ENCODE measurements around the gene ITGA8. TPM values are rescaled to one million over a fixed set of nuclear protein-coding genes. Genes with fewer than 3 reads are reported as not detected.
"Not testable (repeated sequence)": the region's sequence is repeated elsewhere in the genome, so short reads cannot be mapped to it uniquely, and the experiment has no call there.

The ITGA8 gene
- total RNA-seq, 1 experiment from 2014 or later = not detected

DNA sequence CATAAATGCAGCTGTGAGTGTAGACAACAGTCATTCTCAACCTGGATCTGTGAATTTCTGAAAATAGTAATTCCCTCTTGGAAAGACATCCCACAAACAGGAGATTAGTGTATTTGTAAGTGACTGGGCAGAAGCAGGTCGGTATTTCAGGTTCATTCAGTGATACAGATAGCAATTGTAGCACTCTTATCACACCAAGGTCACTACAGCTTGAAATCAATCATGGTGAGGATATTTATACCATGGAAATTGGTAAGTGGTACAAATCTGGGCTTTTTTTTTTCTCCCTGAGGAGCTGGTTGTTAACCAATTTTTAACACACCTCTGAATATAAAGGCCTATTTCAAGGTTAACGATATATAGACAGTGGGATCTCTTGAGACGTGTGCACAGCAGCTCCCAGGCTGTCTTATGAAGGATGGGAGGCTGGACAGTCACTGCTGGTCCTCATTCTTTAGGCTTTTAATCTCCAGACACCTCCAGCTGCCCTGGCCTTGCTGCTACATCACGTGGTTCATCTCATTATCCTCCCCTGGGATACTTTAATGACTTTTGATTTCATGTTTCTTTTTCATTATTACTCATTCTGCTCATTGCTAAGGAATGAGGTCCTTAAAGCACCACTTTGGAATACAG lies 87.1 kb downstream of the ITGA8 start:
- no peaks in the 10 kb centered on the region for H3K36me3 Mint-ChIP-seq (ENCODE audit: insufficient read depth, unreplicated experiment)
- no TSS peak for BruUV-seq (replicated peaks)
- TF ChIP-seq, protein P1, sequence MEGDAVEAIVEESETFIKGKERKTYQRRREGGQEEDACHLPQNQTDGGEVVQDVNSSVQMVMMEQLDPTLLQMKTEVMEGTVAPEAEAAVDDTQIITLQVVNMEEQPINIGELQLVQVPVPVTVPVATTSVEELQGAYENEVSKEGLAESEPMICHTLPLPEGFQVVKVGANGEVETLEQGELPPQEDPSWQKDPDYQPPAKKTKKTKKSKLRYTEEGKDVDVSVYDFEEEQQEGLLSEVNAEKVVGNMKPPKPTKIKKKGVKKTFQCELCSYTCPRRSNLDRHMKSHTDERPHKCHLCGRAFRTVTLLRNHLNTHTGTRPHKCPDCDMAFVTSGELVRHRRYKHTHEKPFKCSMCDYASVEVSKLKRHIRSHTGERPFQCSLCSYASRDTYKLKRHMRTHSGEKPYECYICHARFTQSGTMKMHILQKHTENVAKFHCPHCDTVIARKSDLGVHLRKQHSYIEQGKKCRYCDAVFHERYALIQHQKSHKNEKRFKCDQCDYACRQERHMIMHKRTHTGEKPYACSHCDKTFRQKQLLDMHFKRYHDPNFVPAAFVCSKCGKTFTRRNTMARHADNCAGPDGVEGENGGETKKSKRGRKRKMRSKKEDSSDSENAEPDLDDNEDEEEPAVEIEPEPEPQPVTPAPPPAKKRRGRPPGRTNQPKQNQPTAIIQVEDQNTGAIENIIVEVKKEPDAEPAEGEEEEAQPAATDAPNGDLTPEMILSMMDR (IDR thresholded peaks at IDR 0.05; ENCODE audit: unreplicated experiment) = no peak
- no peak for DNase-seq (ENCODE audit: unreplicated experiment)
- POLR2A ChIA-PET = interaction anchor here (0.5 to 0.6 kb wide), 2 partner anchors 9 to 51 kb away, joined by 3 read pairs; no protein-coding TSS in a partner anchor
- no peaks in the 10 kb centered on the region for H3K9me3 Mint-ChIP-seq (ENCODE audit: unreplicated experiment)
- CTCF ChIA-PET = interaction anchor here (0.6 kb wide), 1 partner anchor 304 kb away, joined by 4 read pairs; no protein-coding TSS in a partner anchor
- no peak overlapping the region for H3K4me3 Mint-ChIP-seq (ENCODE audit: unreplicated experiment)
- H3K4me1 Mint-ChIP-seq (ENCODE audit: insufficient read depth, unreplicated experiment) = no peaks in the 10 kb centered on the region
- H3K27me3 Mint-ChIP-seq (ENCODE audit: insufficient read depth, unreplicated experiment) = peaks cover 57% of the 10 kb centered on the region
- intact Hi-C loops (cut with micrococcal nuclease) = no loop called here
- H3K27ac Mint-ChIP-seq (ENCODE audit: low read depth, unreplicated experiment) = no peak overlapping the region

DNA sequence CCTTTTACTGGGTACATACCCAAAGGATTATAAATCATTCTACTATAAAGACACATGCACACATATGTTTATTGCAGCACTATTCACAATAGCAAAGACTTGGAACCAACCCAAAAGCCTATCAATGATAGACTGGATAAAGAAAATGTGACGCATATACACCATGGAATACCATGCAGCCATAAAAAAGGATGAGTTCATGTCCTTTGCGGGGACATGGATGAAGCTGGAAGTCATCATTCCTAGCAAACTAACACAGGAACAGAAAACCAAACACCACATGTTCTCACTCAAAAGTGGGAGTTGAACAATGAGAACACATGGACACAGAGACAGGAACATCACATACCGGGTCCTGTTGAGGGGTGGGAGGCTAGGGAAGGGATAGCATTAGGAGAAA lies 88.5 kb downstream of the ITGA8 start:
- CTCF ChIA-PET; H3K27ac Mint-ChIP-seq (ENCODE audit: low read depth, unreplicated experiment): not testable (repeated sequence)

DNA sequence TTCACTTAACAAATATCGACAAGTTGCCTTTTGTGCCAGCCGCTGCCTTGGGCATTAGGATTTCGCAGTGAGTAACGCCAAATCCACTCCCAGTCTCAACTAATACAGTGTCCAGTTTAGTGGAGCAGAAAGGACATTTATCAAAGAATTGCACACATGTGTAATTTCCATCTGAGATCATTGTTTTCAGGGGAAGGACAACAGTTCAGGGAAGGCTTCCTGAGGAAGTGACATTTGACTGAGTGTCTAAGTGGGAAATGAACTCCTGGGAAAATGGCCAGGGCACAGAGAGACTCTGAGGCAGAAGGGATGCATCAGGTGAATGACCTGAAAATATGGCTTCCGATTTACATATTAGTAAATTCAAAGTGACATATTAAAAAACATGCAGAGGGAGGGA lies 89.4 kb downstream of the ITGA8 start:
- intact Hi-C loops (cut with micrococcal nuclease) = no loop called here
- no peak overlapping the region for H3K4me3 Mint-ChIP-seq (ENCODE audit: unreplicated experiment)
- H3K27ac Mint-ChIP-seq (ENCODE audit: low read depth, unreplicated experiment) = no peak overlapping the region
- TF ChIP-seq, protein P1 (IDR thresholded peaks at IDR 0.05; ENCODE audit: unreplicated experiment) = no peak
- H3K36me3 Mint-ChIP-seq (ENCODE audit: insufficient read depth, unreplicated experiment) = no peaks in the 10 kb centered on the region
- peaks cover 54% of the 10 kb centered on the region for H3K27me3 Mint-ChIP-seq (ENCODE audit: insufficient read depth, unreplicated experiment)
- DNase-seq (ENCODE audit: unreplicated experiment) = no peak
- POLR2A ChIA-PET = no interaction called here
- no peaks in the 10 kb centered on the region for H3K9me3 Mint-ChIP-seq (ENCODE audit: unreplicated experiment)
- H3K4me1 Mint-ChIP-seq (ENCODE audit: insufficient read depth, unreplicated experiment) = no peaks in the 10 kb centered on the region
- CTCF ChIA-PET = interaction anchor here (1.1 kb wide), 1 partner anchor 144 kb away, joined by 3 read pairs; no protein-coding TSS in a partner anchor
- no TSS peak for BruUV-seq (replicated peaks)

More for the DNA sequence above, 88.5 kb downstream of the ITGA8 start:
- H3K36me3 Mint-ChIP-seq (ENCODE audit: insufficient read depth, unreplicated experiment); H3K9me3 Mint-ChIP-seq (ENCODE audit: unreplicated experiment); DNase-seq (ENCODE audit: unreplicated experiment); H3K4me1 Mint-ChIP-seq (ENCODE audit: insufficient read depth, unreplicated experiment); BruUV-seq (replicated peaks); intact Hi-C loops (cut with micrococcal nuclease); POLR2A ChIA-PET; H3K4me3 Mint-ChIP-seq (ENCODE audit: unreplicated experiment): not testable (repeated sequence)
- H3K27me3 Mint-ChIP-seq (ENCODE audit: insufficient read depth, unreplicated experiment) = peaks cover 54% of the 10 kb centered on the region

DNA sequence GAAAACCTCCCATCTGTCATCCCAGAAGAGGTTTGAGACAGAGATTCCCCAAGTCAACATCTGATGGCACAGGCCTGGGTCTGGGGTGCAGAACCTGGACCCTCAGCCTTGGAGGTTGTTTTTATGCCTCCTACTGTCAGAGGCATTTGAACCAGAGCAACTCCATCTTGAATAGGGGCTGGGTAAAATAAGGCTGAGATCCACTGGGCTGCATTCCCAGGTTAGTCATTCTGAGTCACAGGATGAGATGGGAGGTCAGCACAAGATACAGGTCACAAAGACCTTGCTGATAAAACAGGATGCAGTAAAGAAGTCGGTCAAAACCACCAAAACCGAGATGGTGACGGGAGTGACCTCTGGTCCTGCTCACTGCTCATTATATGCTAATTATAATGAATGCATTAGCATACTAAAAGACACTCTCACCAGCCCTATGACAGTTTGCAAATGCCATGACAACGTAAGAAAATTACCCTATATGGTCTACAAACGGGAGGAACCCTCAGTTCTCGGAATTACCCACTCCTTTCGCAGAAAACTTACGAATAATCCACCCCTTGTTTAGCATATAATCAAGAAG lies 92.0 kb downstream of the ITGA8 start:
- POLR2A ChIA-PET = no interaction called here
- CTCF ChIA-PET = no interaction called here
- peaks cover 58% of the 10 kb centered on the region for H3K27me3 Mint-ChIP-seq (ENCODE audit: insufficient read depth, unreplicated experiment)
- intact Hi-C loops (cut with micrococcal nuclease) = no loop called here
- H3K4me1 Mint-ChIP-seq (ENCODE audit: insufficient read depth, unreplicated experiment) = no peaks in the 10 kb centered on the region
- BruUV-seq (replicated peaks) = no TSS peak
- TF ChIP-seq, protein P1 (IDR thresholded peaks at IDR 0.05; ENCODE audit: unreplicated experiment) = no peak
- DNase-seq (ENCODE audit: unreplicated experiment) = peak; percentile 2
- no peaks in the 10 kb centered on the region for H3K36me3 Mint-ChIP-seq (ENCODE audit: insufficient read depth, unreplicated experiment)
- no peaks in the 10 kb centered on the region for H3K9me3 Mint-ChIP-seq (ENCODE audit: unreplicated experiment)
- H3K4me3 Mint-ChIP-seq (ENCODE audit: unreplicated experiment) = no peak overlapping the region
- H3K27ac Mint-ChIP-seq (ENCODE audit: low read depth, unreplicated experiment) = no peak overlapping the region

All from MCF 10A (cell line).